Stimulated activated naive CD8-positive, alpha-beta T cell treated with anti-CD3 and anti-CD28 coated beads, Interleukin-15, amount 100 ng/mL, for 72 hours (primary cell): ENCODE results near the gene HRH4.
A peak's percentile ranks its signal among the peaks of the same experiment; 100 is the strongest.

Experiments
- ATAC-seq: fragments of 150-1000 bp; cut with Tn5 transposase; 2 replicates; pipeline ENCODE4 v1.10.0; 2021; ENCODE audit warnings: mild to moderate bottlenecking, moderate library complexity
- DNase-seq, 2 donors: peaks; one replicate each; pipeline ENCODE4 v3.0.0; 2021 to 2022
- H3K27ac Mint-ChIP-seq, 2 donors: one replicate each; pipeline ENCODE4 v1.8.0; 2022; ENCODE audit warnings: mild to moderate bottlenecking in 2 of 2, mixed read lengths in 2 of 2, moderate library complexity in 2 of 2
- H3K27me3 Mint-ChIP-seq: one replicate; pipeline ENCODE4 v1.8.0; 2022; ENCODE audit warnings: mixed read lengths
- H3K4me1 Mint-ChIP-seq: one replicate; pipeline ENCODE4 v1.8.0; 2022; ENCODE audit warnings: mild to moderate bottlenecking, mixed read lengths
- H3K4me3 Mint-ChIP-seq, 2 donors: one replicate each; pipeline ENCODE4 v1.8.0; 2022; ENCODE audit warnings: mild to moderate bottlenecking in 2 of 2, mixed read lengths in 2 of 2, moderate library complexity in 1 of 2
- H3K9me3 Mint-ChIP-seq, 2 donors: one replicate each; pipeline ENCODE4 v1.8.0; 2022; ENCODE audit warnings: mixed read lengths in 2 of 2

Gene HRH4

GRCh38 chr18:24486684-24487083, 26.2 kb downstream of the HRH4 start:
- H3K4me1 Mint-ChIP-seq: peaks cover 14% of the 10 kb centered on the region
- H3K27me3 Mint-ChIP-seq: peaks cover 28% of the 10 kb centered on the region
- H3K27ac Mint-ChIP-seq: no peak overlapping the region
- DNase-seq (no peak), ATAC-seq (no peak)
- no peak overlapping the region for H3K4me3 Mint-ChIP-seq
- H3K9me3 Mint-ChIP-seq: no peaks in the 10 kb centered on the region

GRCh38 chr18:24488824-24489493, 28.5 kb downstream of the HRH4 start:
- peaks cover 25% of the 10 kb centered on the region for H3K4me1 Mint-ChIP-seq
- H3K27me3 Mint-ChIP-seq: peaks cover 36% of the 10 kb centered on the region
- H3K9me3 Mint-ChIP-seq: no peaks in the 10 kb centered on the region
- H3K4me3 Mint-ChIP-seq: no peak overlapping the region
- DNase-seq (peak in 1 of 2 donors; percentile 13), ATAC-seq (no peak)
- no peak overlapping the region for H3K27ac Mint-ChIP-seq

GRCh38 chr18:24490539-24490938, 30.1 kb downstream of the HRH4 start:
- H3K27me3 Mint-ChIP-seq: peaks cover 47% of the 10 kb centered on the region
- H3K4me1 Mint-ChIP-seq: peaks cover 25% of the 10 kb centered on the region
- no peak overlapping the region for H3K4me3 Mint-ChIP-seq
- H3K27ac Mint-ChIP-seq: no peak overlapping the region
- DNase-seq (no peak), ATAC-seq (no peak)
- H3K9me3 Mint-ChIP-seq: no peaks in the 10 kb centered on the region

- Mint-ChIP-seq H3K27me3 (peaks cover 39% of the 10 kb centered on the region), H3K27ac (no peak overlapping the region), H3K9me3 (no peaks in the 10 kb centered on the region), H3K4me3 (no peak overlapping the region), H3K4me1 (peaks cover 25% of the 10 kb centered on the region)
- peak; percentile 74 for ATAC-seq
- DNase-seq: peak; percentile 11 to 15
These were observed 31.7 kb downstream of the HRH4 start for GRCh38 chr18:24491927-24492834.

- Mint-ChIP-seq H3K9me3 (no peaks in the 10 kb centered on the region), H3K4me1 (peaks cover 13% of the 10 kb centered on the region), H3K4me3 (no peak overlapping the region), H3K27ac (no peak overlapping the region), H3K27me3 (peaks cover 25% of the 10 kb centered on the region)
- ATAC-seq: no peak
- no peak for DNase-seq
These were observed 34.1 kb downstream of the HRH4 start for GRCh38 chr18:24494586-24494985.

DNA sequence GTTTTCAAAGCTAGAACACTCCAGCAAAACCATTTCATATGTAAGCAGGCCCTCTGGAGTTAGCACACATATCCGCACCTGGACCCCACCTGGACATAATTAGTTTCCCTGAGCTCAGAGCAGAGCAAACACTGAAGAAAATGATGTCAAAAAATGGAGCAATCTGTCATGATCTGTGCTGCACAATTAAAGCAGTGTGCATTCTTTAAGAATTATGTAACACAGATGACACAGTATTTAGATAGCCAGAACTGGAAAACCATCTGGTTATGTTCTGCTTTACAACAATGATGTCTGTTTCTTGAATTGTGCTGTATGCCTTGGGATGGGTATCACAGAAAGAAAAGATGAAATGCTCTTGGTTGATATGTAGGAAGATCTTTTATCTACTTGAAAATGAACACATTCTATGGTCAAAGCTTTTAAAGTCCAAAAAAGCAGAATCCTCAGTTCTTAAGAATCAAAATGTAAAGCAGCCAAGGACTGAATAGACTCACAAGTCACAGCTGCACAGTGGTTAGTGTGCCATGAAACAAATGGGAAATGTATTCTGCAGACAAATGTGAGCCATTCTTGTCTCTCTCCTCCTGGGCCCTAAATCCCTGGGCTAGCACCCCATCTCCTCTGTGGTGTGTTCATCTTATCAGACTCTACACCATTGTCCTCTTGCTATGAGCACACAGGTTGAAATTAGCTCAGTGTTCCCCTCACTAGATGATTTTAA, 36.8 kb downstream of the HRH4 start:
- Mint-ChIP-seq H3K9me3 (no peaks in the 10 kb centered on the region), H3K27me3 (peaks cover 25% of the 10 kb centered on the region), H3K4me3 (no peak overlapping the region), H3K4me1 (peaks cover 5% of the 10 kb centered on the region), H3K27ac (no peak overlapping the region)
- ATAC-seq (no peak), DNase-seq (no peak)

DNA sequence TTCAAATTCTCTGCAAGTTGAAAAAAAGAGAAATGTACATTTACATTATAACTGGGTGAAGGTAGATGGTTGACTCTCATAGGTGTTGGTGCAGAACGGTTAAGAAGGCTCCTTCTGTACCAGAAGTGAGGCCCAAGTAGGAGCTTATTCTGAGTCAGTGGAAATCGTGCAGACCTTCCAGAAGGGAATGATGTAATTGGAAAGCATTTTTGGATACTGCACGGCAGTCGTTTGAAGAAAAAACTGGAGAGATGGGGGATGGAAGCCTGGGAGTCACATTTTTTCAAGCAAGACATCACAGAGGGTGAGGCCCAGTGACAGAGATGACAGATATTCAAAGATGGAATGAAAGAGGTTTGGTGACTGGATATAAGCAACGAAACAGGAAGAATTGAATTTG, 39.4 kb downstream of the HRH4 start:
- DNase-seq: no peak
- peaks cover 11% of the 10 kb centered on the region for H3K27me3 Mint-ChIP-seq

DNA sequence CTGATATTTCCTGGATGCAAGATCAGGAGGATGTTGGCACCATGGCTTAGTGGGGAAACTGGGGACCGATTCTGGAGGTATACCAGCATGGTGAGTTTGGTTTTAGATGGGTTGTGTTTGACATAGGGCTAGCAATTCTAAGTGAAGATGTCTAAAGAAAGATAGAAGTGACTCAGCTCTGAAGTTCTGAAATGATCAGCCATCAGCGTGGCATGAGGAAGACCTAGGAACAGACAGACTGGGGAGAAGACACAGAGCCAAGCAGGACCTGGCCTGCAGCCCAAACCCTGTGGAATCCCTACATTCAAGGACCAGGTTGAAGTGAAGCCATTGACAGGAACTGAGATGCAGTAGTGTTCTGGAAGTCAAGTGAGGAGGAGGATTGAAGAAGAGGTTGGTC, 39.8 kb downstream of the HRH4 start:
- peaks cover 7% of the 10 kb centered on the region for H3K27me3 Mint-ChIP-seq
- DNase-seq (no peak), ATAC-seq (no peak)

More for the DNA sequence above, 39.4 kb downstream of the HRH4 start:
- Mint-ChIP-seq H3K27ac (no peak overlapping the region), H3K4me3 (no peak overlapping the region), H3K9me3 (no peaks in the 10 kb centered on the region), H3K4me1 (no peaks in the 10 kb centered on the region)
- ATAC-seq: no peak

GRCh38 chr18:24500766-24501165, 40.3 kb downstream of the HRH4 start:
- no peaks in the 10 kb centered on the region for H3K9me3 Mint-ChIP-seq

More for the DNA sequence above, 39.8 kb downstream of the HRH4 start:
- H3K27ac Mint-ChIP-seq: no peak overlapping the region
- no peak overlapping the region for H3K4me3 Mint-ChIP-seq
- H3K4me1 Mint-ChIP-seq: no peaks in the 10 kb centered on the region
- no peaks in the 10 kb centered on the region for H3K9me3 Mint-ChIP-seq

GRCh38 chr18:24502667-24503523, 42.5 kb downstream of the HRH4 start:
- Mint-ChIP-seq H3K4me1 (no peaks in the 10 kb centered on the region), H3K4me3 (no peak overlapping the region), H3K27ac (no peak overlapping the region), H3K27me3 (peaks cover 6% of the 10 kb centered on the region), H3K9me3 (no peaks in the 10 kb centered on the region)
- no peak for ATAC-seq
- no peak for DNase-seq

More at GRCh38 chr18:24500766-24501165, 40.3 kb downstream of the HRH4 start:
- Mint-ChIP-seq H3K27me3 (peaks cover 6% of the 10 kb centered on the region), H3K4me1 (no peaks in the 10 kb centered on the region), H3K27ac (peak overlapping the region in 1 of 2 donors; percentile 19), H3K4me3 (no peak overlapping the region)
- no peak for ATAC-seq
- DNase-seq: no peak

GRCh38 chr18:24504401-24504800, 44.0 kb downstream of the HRH4 start:
- no peaks in the 10 kb centered on the region for H3K9me3 Mint-ChIP-seq

GRCh38 chr18:24506175-24506574, 45.7 kb downstream of the HRH4 start:
- Mint-ChIP-seq H3K4me1 (no peaks in the 10 kb centered on the region), H3K4me3 (no peak overlapping the region), H3K9me3 (no peaks in the 10 kb centered on the region), H3K27me3 (no peaks in the 10 kb centered on the region), H3K27ac (no peak overlapping the region)
- DNase-seq (no peak), ATAC-seq (no peak)

More at GRCh38 chr18:24504401-24504800, 44.0 kb downstream of the HRH4 start:
- Mint-ChIP-seq H3K27me3 (no peaks in the 10 kb centered on the region), H3K27ac (no peak overlapping the region), H3K4me1 (no peaks in the 10 kb centered on the region), H3K4me3 (no peak overlapping the region)
- no peak for ATAC-seq
- no peak for DNase-seq

GRCh38 chr18:24509435-24509834, 49.0 kb downstream of the HRH4 start:
- ATAC-seq: no peak
- H3K27me3 Mint-ChIP-seq: no peaks in the 10 kb centered on the region
- no peak overlapping the region for H3K4me3 Mint-ChIP-seq
- no peaks in the 10 kb centered on the region for H3K4me1 Mint-ChIP-seq
- no peak for DNase-seq
- H3K27ac Mint-ChIP-seq: peak overlapping the region in 1 of 2 donors; percentile 25
- H3K9me3 Mint-ChIP-seq: no peaks in the 10 kb centered on the region

DNA sequence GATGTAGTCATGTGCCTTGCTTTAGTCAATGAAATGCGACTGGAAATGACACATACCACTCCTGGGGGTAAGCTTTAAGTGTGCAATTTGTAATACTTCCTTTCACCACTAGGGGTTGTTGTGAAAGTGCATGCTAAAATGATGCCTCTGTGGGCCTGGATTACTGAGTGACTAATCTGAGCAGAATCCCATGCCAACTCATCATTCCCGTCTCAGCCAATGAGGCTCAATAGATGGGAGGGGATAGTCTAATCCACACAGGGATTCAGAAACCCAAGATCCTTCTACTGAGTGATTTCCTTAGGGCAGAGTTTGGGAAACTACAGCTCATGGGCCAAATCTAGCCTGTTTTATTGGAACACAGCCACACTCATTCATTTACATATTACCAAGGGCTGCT, 54.0 kb downstream of the HRH4 start:
- Mint-ChIP-seq H3K4me3 (no peak overlapping the region), H3K9me3 (no peaks in the 10 kb centered on the region), H3K4me1 (no peaks in the 10 kb centered on the region), H3K27me3 (no peaks in the 10 kb centered on the region), H3K27ac (no peak overlapping the region)
- ATAC-seq: peak; percentile 85
- no peak for DNase-seq

GRCh38 chr18:24515721-24516120, 55.3 kb downstream of the HRH4 start:
- Mint-ChIP-seq H3K27me3 (no peaks in the 10 kb centered on the region), H3K9me3 (no peaks in the 10 kb centered on the region), H3K4me3 (no peak overlapping the region), H3K4me1 (no peaks in the 10 kb centered on the region), H3K27ac (no peak overlapping the region)
- ATAC-seq (no peak), DNase-seq (no peak)
